Measurements from ENCODE around the gene ITGA2B.

DNA sequence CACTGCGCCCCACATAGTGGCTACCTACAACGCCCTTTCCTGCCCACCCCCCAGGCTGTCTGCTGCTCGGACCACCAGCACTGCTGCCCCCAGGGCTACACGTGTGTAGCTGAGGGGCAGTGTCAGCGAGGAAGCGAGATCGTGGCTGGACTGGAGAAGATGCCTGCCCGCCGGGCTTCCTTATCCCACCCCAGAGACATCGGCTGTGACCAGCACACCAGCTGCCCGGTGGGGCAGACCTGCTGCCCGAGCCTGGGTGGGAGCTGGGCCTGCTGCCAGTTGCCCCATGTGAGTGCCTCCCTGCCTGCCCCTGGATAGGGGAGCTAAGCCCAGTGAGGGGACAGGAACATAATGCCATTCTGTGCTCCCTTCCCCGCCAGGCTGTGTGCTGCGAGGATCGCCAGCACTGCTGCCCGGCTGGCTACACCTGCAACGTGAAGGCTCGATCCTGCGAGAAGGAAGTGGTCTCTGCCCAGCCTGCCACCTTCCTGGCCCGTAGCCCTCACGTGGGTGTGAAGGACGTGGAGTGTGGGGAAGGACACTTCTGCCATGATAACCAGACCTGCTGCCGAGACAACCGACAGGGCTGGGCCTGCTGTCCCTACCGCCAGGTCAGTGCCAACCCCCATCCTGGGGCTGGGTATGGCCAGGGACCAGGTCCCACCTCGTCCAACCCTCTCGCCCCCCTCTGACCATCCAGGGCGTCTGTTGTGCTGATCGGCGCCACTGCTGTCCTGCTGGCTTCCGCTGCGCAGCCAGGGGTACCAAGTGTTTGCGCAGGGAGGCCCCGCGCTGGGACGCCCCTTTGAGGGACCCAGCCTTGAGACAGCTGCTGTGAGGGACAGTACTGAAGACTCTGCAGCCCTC lies 37.3 kb downstream of the ITGA2B start:
- no peak for TF ChIP-seq CTCF (conservative IDR thresholded peaks at IDR 0.05; ENCODE audit: low read depth, low read length)
- no peak for TF ChIP-seq EZH2 (IDR thresholded peaks at IDR 0.05; ENCODE audit: low read length, unreplicated experiment)
- no peak for TF ChIP-seq EZH2phosphoT487 (IDR thresholded peaks at IDR 0.05; ENCODE audit: borderline replicate concordance, low read length)

All from PC-3 (cell line).